HEK293T (cell line): Measurements from ENCODE around the gene LRRC28.
"Not testable (repeated sequence)": the region's sequence is repeated elsewhere in the genome, so short reads cannot be mapped to it uniquely, and the experiment has no call there.

ENCODE experiments used
- CTCF ChIA-PET: fragments of 350-600 bp; formaldehyde crosslinking; extraction: SDS; loops from one replicate; lab custom pipeline; 2021; ENCODE audit warnings: antibody characterized with exemption, inconsistent platforms; lab: Yijun Ruan, JAX
- POLR2A ChIA-PET: fragments of 350-600 bp; formaldehyde crosslinking; extraction: SDS; loops from one replicate; lab custom pipeline; 2020; ENCODE audit warnings: antibody characterized with exemption, inconsistent platforms; lab: Yijun Ruan, JAX
- DNase-seq: peaks from one replicate; pipeline ENCODE4 v3.0.0; 2012; ENCODE audit warnings: mixed read lengths; ENCODE audit errors: extremely low spot score
- ARNT ChIP-seq: fragments of 450-650 bp; IDR thresholded peaks from 2 replicates; pipeline ENCODE4 v1.6.1; 2017; ENCODE audit warnings: mild to moderate bottlenecking
- BHLHE40 ChIP-seq: fragments of 450-650 bp; IDR thresholded peaks from 2 replicates; pipeline ENCODE4 v1.6.1; 2016; ENCODE audit warnings: mild to moderate bottlenecking, moderate library complexity, borderline replicate concordance
- CTBP1 ChIP-seq: fragments of 450-650 bp; IDR thresholded peaks from 2 replicates; pipeline ENCODE4 v1.6.1; 2016; ENCODE audit warnings: borderline replicate concordance
- ELF4 ChIP-seq: fragments of 450-650 bp; IDR thresholded peaks from 2 replicates; pipeline ENCODE4 v1.6.1; 2017; ENCODE audit warnings: antibody characterized with exemption
- FOXA1 ChIP-seq: fragments of 450-650 bp; IDR thresholded peaks from 2 replicates; pipeline ENCODE4 v1.6.1; 2016; ENCODE audit warnings: mild to moderate bottlenecking
- FOXK2 ChIP-seq: fragments of 450-650 bp; IDR thresholded peaks from 2 replicates; pipeline ENCODE4 v1.6.1; 2016; ENCODE audit warnings: mild to moderate bottlenecking
- FOXM1 ChIP-seq: fragments of 450-650 bp; IDR thresholded peaks from 2 replicates; pipeline ENCODE4 v1.6.1; 2017; ENCODE audit warnings: mild to moderate bottlenecking, borderline replicate concordance
- HDGF ChIP-seq: fragments of 450-650 bp; IDR thresholded peaks from 2 replicates; pipeline ENCODE4 v1.6.1; 2017; ENCODE audit warnings: antibody characterized with exemption, borderline replicate concordance
- L3MBTL2 ChIP-seq: fragments of 450-650 bp; conservative IDR thresholded peaks from 2 replicates; pipeline ENCODE4 v1.6.1; 2016; ENCODE audit warnings: mild to moderate bottlenecking
- LEF1 ChIP-seq: fragments of 450-650 bp; IDR thresholded peaks from 2 replicates; pipeline ENCODE4 v1.6.1; 2017; ENCODE audit warnings: mild to moderate bottlenecking, borderline replicate concordance
- NFRKB ChIP-seq: fragments of 450-650 bp; IDR thresholded peaks from 2 replicates; pipeline ENCODE4 v1.6.1; 2016; ENCODE audit warnings: mild to moderate bottlenecking, moderate library complexity
- SP1 ChIP-seq: fragments of 450-650 bp; IDR thresholded peaks from 2 replicates; pipeline ENCODE4 v1.6.1; 2017
- SUZ12 ChIP-seq: fragments of 450-650 bp; IDR thresholded peaks from 2 replicates; pipeline ENCODE4 v1.6.1; 2016; ENCODE audit warnings: mild to moderate bottlenecking
- TARDBP ChIP-seq: fragments of 450-650 bp; IDR thresholded peaks from 2 replicates; pipeline ENCODE4 v1.6.1; 2016
- ZNF384 ChIP-seq: fragments of 450-650 bp; IDR thresholded peaks from 2 replicates; pipeline ENCODE4 v1.6.1; 2016
- TF ChIP-seq, protein P1 (sequence below): fragments of 450-650 bp; IDR thresholded peaks from 2 replicates; pipeline ENCODE4 v1.6.1; 2016

The LRRC28 gene

DNA sequence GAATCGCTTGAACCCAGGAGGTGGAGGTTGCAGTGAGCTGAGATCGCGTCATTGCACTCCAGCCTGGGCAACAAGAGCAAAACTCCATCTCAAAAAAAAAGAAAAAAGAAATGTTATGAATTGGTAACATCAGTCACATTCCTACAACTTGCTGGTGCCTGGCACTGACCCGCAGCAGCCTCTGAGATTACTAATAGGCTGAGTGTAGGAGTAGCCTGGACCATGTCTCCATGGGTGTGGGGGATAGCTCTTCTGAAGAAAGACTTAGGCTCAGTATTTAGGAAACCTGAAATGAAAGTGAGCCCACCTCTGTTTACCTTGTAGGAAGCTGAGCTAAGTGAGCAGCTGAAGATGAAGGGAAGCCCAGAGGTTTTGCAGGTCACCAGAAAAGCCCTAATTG is 148.3 kb downstream of the LRRC28 start:
- ChIA-PET POLR2A (no interaction called here), CTCF (no interaction called here)
- TF ChIP-seq, protein P1, sequence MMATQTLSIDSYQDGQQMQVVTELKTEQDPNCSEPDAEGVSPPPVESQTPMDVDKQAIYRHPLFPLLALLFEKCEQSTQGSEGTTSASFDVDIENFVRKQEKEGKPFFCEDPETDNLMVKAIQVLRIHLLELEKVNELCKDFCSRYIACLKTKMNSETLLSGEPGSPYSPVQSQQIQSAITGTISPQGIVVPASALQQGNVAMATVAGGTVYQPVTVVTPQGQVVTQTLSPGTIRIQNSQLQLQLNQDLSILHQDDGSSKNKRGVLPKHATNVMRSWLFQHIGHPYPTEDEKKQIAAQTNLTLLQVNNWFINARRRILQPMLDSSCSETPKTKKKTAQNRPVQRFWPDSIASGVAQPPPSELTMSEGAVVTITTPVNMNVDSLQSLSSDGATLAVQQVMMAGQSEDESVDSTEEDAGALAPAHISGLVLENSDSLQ, result no peak
- TF ChIP-seq LEF1, result no peak
- TF ChIP-seq NFRKB, result no peak
- no peak for TF ChIP-seq ELF4
- no peak for TF ChIP-seq ARNT
- TF ChIP-seq L3MBTL2, result no peak
- no peak for TF ChIP-seq ZNF384
- no peak for TF ChIP-seq FOXK2
- no peak for DNase-seq

DNA sequence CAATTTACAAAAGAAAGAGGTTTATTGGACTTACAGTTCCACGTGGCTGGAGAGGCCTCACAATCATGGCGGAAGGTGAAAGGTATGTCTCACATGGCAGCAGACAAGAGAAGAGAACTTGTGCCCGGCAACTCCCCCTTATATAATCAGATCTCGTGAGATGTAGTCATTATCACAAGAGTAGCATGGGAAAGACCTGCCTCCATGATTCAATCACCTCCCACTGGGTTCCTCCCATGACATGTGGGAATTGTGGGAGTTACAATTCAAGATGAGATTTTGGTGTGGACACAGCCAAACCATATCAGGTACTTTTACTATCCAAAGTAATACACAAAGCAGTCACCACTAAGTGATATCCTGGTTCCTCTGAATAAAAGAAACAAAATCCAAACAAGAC is 149.9 kb downstream of the LRRC28 start:
- POLR2A ChIA-PET, DNase-seq: not testable (repeated sequence)
- CTCF ChIA-PET, result interaction anchor here (1.1 kb wide), 1 partner anchor 16 kb away, joined by 3 read pairs; no protein-coding TSS in a partner anchor

DNA sequence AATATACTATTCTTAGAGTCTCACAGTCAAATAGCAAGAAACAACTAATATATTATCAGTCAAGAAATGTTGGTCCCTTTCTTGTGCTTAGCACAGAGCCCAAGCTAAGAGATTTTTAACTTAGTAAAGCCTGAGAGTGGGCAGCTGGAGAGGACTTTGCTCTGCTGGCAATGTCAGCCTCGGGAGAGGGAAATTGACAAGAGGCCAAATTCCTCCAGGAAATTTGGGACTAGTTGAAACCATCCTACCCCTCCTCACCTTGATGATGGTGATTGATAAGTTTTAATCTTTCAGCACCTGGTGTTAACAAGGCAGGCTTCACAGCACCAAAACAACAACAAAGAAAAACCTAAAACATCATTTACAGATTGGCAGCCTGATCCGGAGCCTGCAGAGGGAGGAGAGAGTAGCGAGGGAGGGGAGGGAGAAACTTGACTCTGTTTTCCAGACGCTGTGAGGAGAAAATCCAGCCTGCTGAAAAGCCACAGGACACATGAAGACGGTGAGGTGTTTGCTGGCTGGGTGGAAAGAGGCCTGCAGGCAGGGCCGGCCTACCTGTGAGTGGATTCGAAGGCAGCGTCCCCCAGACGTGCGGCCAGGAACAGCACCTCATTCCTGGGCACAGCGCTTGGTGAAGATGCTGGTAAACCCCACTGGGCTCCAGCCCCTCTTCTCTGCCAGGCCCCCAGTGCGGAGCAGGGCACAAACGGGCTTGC is 150.9 kb downstream of the LRRC28 start:
- ChIA-PET POLR2A (no interaction called here), CTCF (interaction anchor here (1.1 kb wide), 1 partner anchor 17 kb away, joined by 3 read pairs; no protein-coding TSS in a partner anchor)
- TF ChIP-seq L3MBTL2 (no peak), ARNT (no peak), LEF1 (no peak)
- TF ChIP-seq, protein P1, result no peak
- DNase-seq, result no peak

DNA sequence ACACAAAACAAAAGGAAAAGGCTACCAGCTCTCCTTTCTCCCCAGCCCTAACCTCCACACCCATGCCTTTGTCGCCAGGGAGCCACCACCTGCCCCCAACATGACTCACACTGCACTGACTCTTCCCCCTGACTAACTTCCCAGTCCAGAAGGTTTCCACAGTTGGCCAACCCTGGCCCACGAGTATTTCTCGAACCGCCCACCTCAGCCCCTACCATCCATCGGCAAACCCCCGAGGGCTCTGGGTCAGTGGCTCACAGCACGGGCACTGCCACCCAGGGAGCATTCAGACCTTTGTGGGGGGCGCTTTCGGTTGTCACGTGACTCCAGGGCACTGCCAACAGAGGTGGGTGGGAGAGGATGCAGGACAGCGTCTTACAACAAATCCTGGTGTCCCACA is 152.3 kb downstream of the LRRC28 start:
- TF ChIP-seq HDGF (no peak), ZNF384 (no peak), BHLHE40 (no peak), FOXK2 (no peak), CTBP1 (no peak), L3MBTL2 (no peak), NFRKB (no peak), FOXM1 (no peak), FOXA1 (no peak), SP1 (no peak), LEF1 (no peak), SUZ12 (no peak), TARDBP (no peak), ELF4 (no peak), ARNT (no peak)
- TF ChIP-seq, protein P1, result no peak
- CTCF ChIA-PET, result interaction anchor here (0.8 kb wide), 1 partner anchor 131 kb away, joined by 3 read pairs; no protein-coding TSS in a partner anchor

DNA sequence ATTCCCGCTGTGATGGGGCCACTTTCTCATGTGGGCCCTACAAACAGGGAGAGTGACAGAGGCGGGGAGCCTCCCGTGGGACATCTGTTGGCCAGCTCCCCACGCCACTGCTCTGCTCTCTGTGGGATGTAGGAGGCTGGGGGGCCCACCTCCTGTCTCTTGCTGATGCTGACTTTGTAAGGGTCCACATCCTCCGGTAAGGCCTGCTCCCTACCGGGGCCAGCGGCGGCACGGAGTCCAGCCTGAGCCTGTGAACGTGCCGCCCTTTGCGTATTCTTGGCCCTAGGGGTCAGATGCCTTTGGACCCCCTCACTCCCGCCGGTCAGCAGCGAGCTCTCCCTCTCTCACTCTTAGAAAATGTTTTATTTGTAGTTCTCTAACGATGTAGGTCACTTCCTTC is 153.2 kb downstream of the LRRC28 start:
- POLR2A ChIA-PET, result no interaction called here
- CTCF ChIA-PET, result no interaction called here
- TF ChIP-seq SP1 (no peak), BHLHE40 (no peak), LEF1 (no peak), CTBP1 (no peak), TARDBP (no peak), ZNF384 (no peak), SUZ12 (no peak), ARNT (no peak), FOXK2 (no peak), HDGF (no peak), NFRKB (no peak), FOXA1 (no peak), ELF4 (no peak), L3MBTL2 (no peak), FOXM1 (no peak)
- TF ChIP-seq, protein P1, result no peak
- no peak for DNase-seq

More for the DNA sequence above, 152.3 kb downstream of the LRRC28 start:
- POLR2A ChIA-PET, result no interaction called here
- no peak for DNase-seq

DNA sequence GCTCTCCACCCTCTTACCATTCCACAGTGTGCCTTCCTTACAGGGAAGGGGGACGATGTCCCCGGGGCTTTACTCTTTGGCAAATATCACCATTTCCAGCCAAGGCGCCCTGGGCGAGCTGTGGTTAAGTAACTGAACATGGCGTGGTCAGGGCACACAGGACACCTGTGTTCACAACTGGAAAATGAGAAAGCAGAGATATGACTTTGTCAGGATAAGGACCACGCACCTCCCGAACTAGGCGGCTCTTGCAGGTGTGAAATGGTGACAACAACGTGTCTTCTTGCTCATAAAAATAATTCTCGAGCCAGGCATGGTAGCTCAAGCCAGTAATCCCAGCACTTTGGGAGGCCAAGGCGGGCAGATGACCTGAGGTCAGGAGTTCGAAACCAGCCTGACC is 154.8 kb downstream of the LRRC28 start:
- CTCF ChIA-PET, result no interaction called here
- no peak for DNase-seq
- POLR2A ChIA-PET, result no interaction called here
- no peak for TF ChIP-seq FOXA1
- no peak for TF ChIP-seq LEF1
- TF ChIP-seq CTBP1, result no peak
- TF ChIP-seq SUZ12, result no peak
- TF ChIP-seq FOXK2, result no peak
